Peyer's patch (tissue), 4 donors: ENCODE data around the gene CBX8.
A peak's percentile ranks its signal among the peaks of the same experiment; 100 is the strongest.

ENCODE experiments used
- POLR2A ChIP-seq, 2 donors: fragments of 450-650 bp; IDR thresholded peaks; one replicate each; pipeline ENCODE4 v1.5.1; 2017; ENCODE audit warnings: antibody characterized with exemption in 2 of 2, mild to moderate bottlenecking in 2 of 2, moderate library complexity in 2 of 2
- TF ChIP-seq, protein P1 (sequence below), 6 experiments: fragments of 450-650 bp in 4 of 6; fragments of 200-600 bp in 2 of 6; sonication (generic) in 1 of 6; IDR thresholded peaks; one replicate each; pipeline ENCODE4 v1.5.1; 2017 to 2019; ENCODE audit warnings: antibody characterized with exemption in 6 of 6, mild to moderate bottlenecking in 3 of 6, moderate library complexity in 1 of 6

- TF ChIP-seq, protein P1, sequence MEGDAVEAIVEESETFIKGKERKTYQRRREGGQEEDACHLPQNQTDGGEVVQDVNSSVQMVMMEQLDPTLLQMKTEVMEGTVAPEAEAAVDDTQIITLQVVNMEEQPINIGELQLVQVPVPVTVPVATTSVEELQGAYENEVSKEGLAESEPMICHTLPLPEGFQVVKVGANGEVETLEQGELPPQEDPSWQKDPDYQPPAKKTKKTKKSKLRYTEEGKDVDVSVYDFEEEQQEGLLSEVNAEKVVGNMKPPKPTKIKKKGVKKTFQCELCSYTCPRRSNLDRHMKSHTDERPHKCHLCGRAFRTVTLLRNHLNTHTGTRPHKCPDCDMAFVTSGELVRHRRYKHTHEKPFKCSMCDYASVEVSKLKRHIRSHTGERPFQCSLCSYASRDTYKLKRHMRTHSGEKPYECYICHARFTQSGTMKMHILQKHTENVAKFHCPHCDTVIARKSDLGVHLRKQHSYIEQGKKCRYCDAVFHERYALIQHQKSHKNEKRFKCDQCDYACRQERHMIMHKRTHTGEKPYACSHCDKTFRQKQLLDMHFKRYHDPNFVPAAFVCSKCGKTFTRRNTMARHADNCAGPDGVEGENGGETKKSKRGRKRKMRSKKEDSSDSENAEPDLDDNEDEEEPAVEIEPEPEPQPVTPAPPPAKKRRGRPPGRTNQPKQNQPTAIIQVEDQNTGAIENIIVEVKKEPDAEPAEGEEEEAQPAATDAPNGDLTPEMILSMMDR (IDR thresholded peaks at IDR 0.05) = peak in 4 of 6 experiments; percentile 22 to 81 (median 74)
- no peak for TF ChIP-seq POLR2A (IDR thresholded peaks at IDR 0.05)
These were observed 12.1 kb upstream of the CBX8 start for GRCh38 chr17:79808763-79809529.
